GM19468 (cell line): Measurements from ENCODE around the gene RAE1.

ENCODE experiments used
- ATAC-seq: cut with Tn5 transposase; IDR thresholded peaks from one replicate; pipeline ENCODE4 v1.9.1; 2021; ENCODE audit warnings: mild to moderate bottlenecking, moderate library complexity, moderate number of reproducible peaks; ENCODE audit not compliant: unreplicated experiment; ENCODE audit errors: extremely low read depth

The RAE1 gene

GRCh38 chr20:57384953-57385761 lies 34.1 kb downstream of the RAE1 start:
- no peak for ATAC-seq

- ATAC-seq, result no peak
Observed at GRCh38 chr20:57385940-57386339, 34.9 kb downstream of the RAE1 start.

GRCh38 chr20:57386762-57387161 lies 35.7 kb downstream of the RAE1 start:
- ATAC-seq, result no peak

- ATAC-seq, result no peak
Observed at GRCh38 chr20:57387463-57387862, 36.4 kb downstream of the RAE1 start.

GRCh38 chr20:57387945-57388371 lies 36.9 kb downstream of the RAE1 start:
- no peak for ATAC-seq

GRCh38 chr20:57388953-57389694 lies 38.1 kb downstream of the RAE1 start:
- no peak for ATAC-seq

GRCh38 chr20:57389695-57390603 lies 38.9 kb downstream of the RAE1 start:
- no peak for ATAC-seq

- ATAC-seq, result no peak
Observed at GRCh38 chr20:57390604-57391438, 39.8 kb downstream of the RAE1 start, which contains the start of gene RBM38. TSS of gene RBM38 (plus strand) at chr20:57391396. CDS start at chr20:57391582, 186 bp downstream.

- no peak for ATAC-seq
Observed at GRCh38 chr20:57391439-57392301, 40.6 kb downstream of the RAE1 start.

GRCh38 chr20:57392512-57393271 lies 41.6 kb downstream of the RAE1 start:
- ATAC-seq, result no peak

- ATAC-seq, result no peak
Observed at GRCh38 chr20:57393321-57394120, 42.5 kb downstream of the RAE1 start.

GRCh38 chr20:57394121-57395082 lies 43.3 kb downstream of the RAE1 start:
- ATAC-seq, result no peak

- no peak for ATAC-seq
Observed at GRCh38 chr20:57395111-57395966, 44.3 kb downstream of the RAE1 start.

GRCh38 chr20:57396212-57396983 lies 45.3 kb downstream of the RAE1 start:
- no peak for ATAC-seq
